Glutamatergic neuron (in vitro differentiated cells): Measurements from ENCODE around the gene NIPBL. TPM values are rescaled to one million over a fixed set of nuclear protein-coding genes. Genes with fewer than 3 reads are reported as not detected.

Experiments
- DNase-seq: peaks from one replicate; pipeline ENCODE4 v3.0.0; 2022
- H3K27ac Mint-ChIP-seq: one replicate; pipeline ENCODE4 v1.8.0; 2020; ENCODE audit warnings: mild to moderate bottlenecking, mixed read lengths, inconsistent platforms; ENCODE audit not compliant: unreplicated experiment
- H3K27me3 Mint-ChIP-seq: one replicate; pipeline ENCODE4 v1.8.0; 2020; ENCODE audit warnings: mild to moderate bottlenecking, moderate library complexity, mixed read lengths, inconsistent platforms; ENCODE audit not compliant: unreplicated experiment
- H3K36me3 Mint-ChIP-seq: one replicate; pipeline ENCODE4 v1.8.0; 2020; ENCODE audit warnings: mild to moderate bottlenecking, mixed read lengths, inconsistent platforms; ENCODE audit not compliant: unreplicated experiment
- H3K4me1 Mint-ChIP-seq: one replicate; pipeline ENCODE4 v1.8.0; 2020; ENCODE audit warnings: mild to moderate bottlenecking, low read depth, mixed read lengths, inconsistent platforms; ENCODE audit not compliant: unreplicated experiment
- H3K4me3 Mint-ChIP-seq: one replicate; pipeline ENCODE4 v1.8.0; 2020; ENCODE audit warnings: mild to moderate bottlenecking, mixed read lengths, inconsistent platforms; ENCODE audit not compliant: unreplicated experiment
- H3K9me3 Mint-ChIP-seq: one replicate; pipeline ENCODE4 v1.8.0; 2020; ENCODE audit warnings: mild to moderate bottlenecking, moderate library complexity, mixed read lengths, inconsistent platforms; ENCODE audit not compliant: unreplicated experiment
- total RNA-seq: library from RNA; stranded (reverse); fragmentation: NEBNext Ultra II Directional; extraction: Animal tissue kit (Norgen Biotek cat#: 25700); gene quantifications from one replicate; pipeline ENCODE4 v1.2.1, GENCODE V29; 2021; ENCODE audit not compliant: unreplicated experiment
- TF ChIP-seq, protein P1 (sequence below): fragments of 200-600 bp; sonication (generic); IDR thresholded peaks from one replicate; pipeline ENCODE4 v1.5.0; 2021; ENCODE audit not compliant: partially characterized antibody, unreplicated experiment

The NIPBL gene
- total RNA-seq, 1 donor from 2014 or later: 81.1 TPM

DNA sequence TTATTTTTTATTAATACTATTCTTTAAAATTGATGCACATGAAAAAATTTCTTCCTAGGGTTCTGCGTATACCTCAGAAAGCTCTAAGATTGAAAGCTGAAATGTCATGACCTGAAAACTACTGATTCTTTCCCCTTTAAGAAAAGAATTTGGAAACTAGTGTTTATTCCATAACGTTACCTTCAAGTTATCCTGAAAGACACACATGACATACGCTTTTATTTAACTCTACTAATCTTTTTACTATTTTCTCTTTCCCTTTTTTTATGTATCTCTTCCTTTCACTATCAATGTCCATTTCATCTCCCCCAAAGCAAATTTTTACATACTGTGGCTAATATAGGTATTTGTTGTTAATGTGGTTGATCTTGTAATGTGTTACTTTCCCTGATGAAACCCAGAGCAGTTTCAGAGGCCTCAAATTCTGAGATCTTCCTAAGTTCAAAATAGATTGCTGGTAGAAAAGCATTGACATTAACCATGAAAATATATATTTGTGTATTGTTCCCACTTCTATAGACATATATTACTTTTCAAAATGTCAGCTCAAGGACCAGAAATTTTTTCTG is 7.4 kb downstream of the NIPBL start:
- H3K4me1 Mint-ChIP-seq: peaks cover 14% of the 10 kb centered on the region

DNA sequence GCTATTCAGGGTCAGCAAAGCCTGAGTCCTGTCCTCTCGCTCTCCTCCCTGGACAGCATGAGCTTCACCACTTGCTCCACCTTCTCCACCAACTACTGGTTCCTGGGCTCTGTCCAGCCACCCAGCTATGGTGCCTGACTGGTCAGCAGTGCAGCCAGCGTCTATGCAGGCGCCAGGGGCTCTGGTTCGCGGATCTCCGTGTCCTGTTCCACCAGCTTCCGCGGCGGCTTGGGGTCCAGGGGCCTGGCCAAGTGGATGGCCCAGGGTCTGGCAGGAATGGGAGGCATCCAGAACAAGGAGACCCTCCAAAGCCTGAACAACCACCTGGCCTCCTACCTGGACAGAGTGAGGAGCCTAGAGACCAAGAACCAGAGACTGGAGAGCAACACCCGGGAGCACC is 8.6 kb downstream of the NIPBL start:
- Mint-ChIP-seq H3K27ac (no peak overlapping the region), H3K27me3 (no peaks in the 10 kb centered on the region), H3K36me3 (peaks cover 5% of the 10 kb centered on the region), H3K9me3 (no peaks in the 10 kb centered on the region), H3K4me1 (peaks cover 14% of the 10 kb centered on the region), H3K4me3 (no peak overlapping the region)
- TF ChIP-seq, protein P1, sequence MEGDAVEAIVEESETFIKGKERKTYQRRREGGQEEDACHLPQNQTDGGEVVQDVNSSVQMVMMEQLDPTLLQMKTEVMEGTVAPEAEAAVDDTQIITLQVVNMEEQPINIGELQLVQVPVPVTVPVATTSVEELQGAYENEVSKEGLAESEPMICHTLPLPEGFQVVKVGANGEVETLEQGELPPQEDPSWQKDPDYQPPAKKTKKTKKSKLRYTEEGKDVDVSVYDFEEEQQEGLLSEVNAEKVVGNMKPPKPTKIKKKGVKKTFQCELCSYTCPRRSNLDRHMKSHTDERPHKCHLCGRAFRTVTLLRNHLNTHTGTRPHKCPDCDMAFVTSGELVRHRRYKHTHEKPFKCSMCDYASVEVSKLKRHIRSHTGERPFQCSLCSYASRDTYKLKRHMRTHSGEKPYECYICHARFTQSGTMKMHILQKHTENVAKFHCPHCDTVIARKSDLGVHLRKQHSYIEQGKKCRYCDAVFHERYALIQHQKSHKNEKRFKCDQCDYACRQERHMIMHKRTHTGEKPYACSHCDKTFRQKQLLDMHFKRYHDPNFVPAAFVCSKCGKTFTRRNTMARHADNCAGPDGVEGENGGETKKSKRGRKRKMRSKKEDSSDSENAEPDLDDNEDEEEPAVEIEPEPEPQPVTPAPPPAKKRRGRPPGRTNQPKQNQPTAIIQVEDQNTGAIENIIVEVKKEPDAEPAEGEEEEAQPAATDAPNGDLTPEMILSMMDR: no peak
- DNase-seq: no peak

More for the DNA sequence above, 7.4 kb downstream of the NIPBL start:
- H3K27ac Mint-ChIP-seq: no peak overlapping the region
- H3K36me3 Mint-ChIP-seq: peaks cover 5% of the 10 kb centered on the region
- DNase-seq: no peak
- H3K4me3 Mint-ChIP-seq: no peak overlapping the region
- H3K27me3 Mint-ChIP-seq: peaks cover under 1% of the 10 kb centered on the region
- TF ChIP-seq, protein P1: no peak
- no peaks in the 10 kb centered on the region for H3K9me3 Mint-ChIP-seq

DNA sequence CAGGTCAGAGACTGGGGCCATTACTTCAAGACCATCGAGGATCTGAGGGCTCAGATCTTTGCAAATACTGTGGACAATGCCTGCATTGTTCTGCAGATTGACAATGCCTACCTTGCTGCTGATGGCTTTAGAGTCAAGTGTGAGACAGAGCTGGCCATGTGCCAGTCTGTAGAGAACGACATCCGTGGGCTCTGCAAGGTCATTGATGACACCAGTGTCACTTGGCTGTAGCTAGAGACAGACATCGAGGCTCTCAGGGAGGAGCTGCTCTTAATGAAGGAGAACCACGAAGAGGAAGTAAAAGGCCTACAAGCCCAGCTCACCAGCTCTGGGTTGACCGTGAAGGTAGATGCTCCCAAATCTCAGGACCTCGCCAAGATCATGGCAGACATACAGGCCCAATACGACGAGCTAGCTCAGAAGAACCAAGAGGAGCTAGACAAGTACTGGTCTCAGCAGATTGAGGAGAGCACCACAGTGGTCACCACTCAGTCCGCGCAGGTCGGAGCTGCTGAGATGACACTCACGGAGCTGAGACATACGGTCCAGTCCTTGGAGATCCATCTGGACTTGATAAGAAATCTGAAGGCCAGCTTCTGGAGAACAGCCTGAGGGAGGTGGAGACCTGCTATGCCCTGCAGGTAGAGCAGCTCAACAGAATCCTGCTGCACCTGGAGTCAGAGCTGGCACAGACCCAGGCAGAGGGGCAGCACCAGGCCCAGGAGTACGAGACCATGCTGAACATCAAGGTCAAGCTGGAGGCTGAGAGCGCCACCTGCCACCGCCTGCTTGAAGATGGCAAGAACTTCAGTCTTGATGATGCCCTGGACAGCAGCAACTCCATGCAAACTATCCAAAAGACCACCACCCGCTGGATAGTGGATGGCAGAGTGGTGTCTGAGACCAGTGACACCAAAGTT is 9.3 kb downstream of the NIPBL start:
- Mint-ChIP-seq H3K27ac (no peak overlapping the region), H3K27me3 (no peaks in the 10 kb centered on the region), H3K36me3 (peaks cover 5% of the 10 kb centered on the region), H3K9me3 (no peaks in the 10 kb centered on the region), H3K4me1 (peaks cover 10% of the 10 kb centered on the region), H3K4me3 (no peak overlapping the region)
- no peak for DNase-seq
- TF ChIP-seq, protein P1: no peak

DNA sequence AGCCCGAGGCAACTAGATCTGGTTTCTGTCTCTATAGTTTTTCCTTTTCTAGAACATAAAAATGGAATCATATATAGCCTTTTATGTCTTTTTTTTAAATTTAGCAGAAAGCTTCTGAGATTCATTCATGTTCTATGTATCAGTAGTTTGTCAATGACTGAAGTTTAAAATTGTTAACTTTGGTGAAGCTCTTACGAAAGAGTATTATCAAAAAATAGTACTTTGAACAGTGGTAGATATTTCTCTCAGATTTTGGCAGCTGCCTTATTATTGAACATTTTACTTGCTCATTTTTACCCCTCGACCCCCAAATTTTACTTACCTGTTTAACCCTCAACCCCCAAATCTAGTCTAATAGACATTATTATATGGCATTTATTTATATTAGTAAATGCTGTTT is 10.2 kb downstream of the NIPBL start:
- Mint-ChIP-seq H3K4me3 (no peak overlapping the region), H3K36me3 (peaks cover 5% of the 10 kb centered on the region), H3K9me3 (no peaks in the 10 kb centered on the region), H3K27me3 (no peaks in the 10 kb centered on the region), H3K4me1 (peaks cover 6% of the 10 kb centered on the region), H3K27ac (no peak overlapping the region)
- no peak for DNase-seq
- TF ChIP-seq, protein P1: no peak

DNA sequence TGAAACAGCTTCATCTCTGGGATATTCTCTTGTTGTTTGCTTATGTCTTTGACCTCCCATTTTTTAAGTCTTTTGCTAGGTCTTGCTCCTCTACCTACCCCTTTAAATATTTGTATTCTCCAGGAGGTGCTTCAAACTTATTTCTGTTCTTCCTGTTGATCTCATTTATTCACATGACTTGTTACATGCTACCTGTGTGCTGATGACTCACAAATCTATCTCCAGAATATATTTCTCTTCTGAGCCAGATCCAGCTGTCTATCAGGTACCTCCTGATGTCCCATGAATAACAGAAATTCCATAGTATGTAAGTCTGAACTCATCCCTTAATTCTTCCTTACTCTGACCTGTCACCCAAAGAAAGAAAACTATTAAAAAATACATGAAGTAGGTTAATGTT is 11.0 kb downstream of the NIPBL start:
- H3K4me3 Mint-ChIP-seq: no peak overlapping the region
- no peak for DNase-seq
- no peak overlapping the region for H3K27ac Mint-ChIP-seq
- H3K9me3 Mint-ChIP-seq: no peaks in the 10 kb centered on the region
- TF ChIP-seq, protein P1: no peak
- peaks cover 2% of the 10 kb centered on the region for H3K4me1 Mint-ChIP-seq
- peaks cover 5% of the 10 kb centered on the region for H3K36me3 Mint-ChIP-seq
- H3K27me3 Mint-ChIP-seq: no peaks in the 10 kb centered on the region
